H9 (cell line): ENCODE results near the gene DNHD1. TPM values are rescaled to one million over a fixed set of nuclear protein-coding genes. Genes with fewer than 3 reads are reported as not detected.

Source experiments
- DNase-seq: peaks from one replicate; pipeline ENCODE4 v3.0.0-alpha.2; 2017
- H2AFZ ChIP-seq: one replicate; pipeline ENCODE4 v1.6.1; 2013; ENCODE audit warnings: mild to moderate bottlenecking, low read length, control low read depth, moderate library complexity
- H2AK5ac ChIP-seq: 2 replicates; pipeline ENCODE4 v1.6.1; 2013; ENCODE audit warnings: low read length, control low read depth, mixed read lengths; ENCODE audit not compliant: insufficient read length
- H2BK120ac ChIP-seq: one replicate; pipeline ENCODE4 v1.6.1; 2013; ENCODE audit warnings: low read depth, mild to moderate bottlenecking, low read length, control low read depth, inconsistent platforms; ENCODE audit not compliant: poor library complexity, severe bottlenecking
- H2BK12ac ChIP-seq: 2 replicates; pipeline ENCODE4 v1.6.1; 2013; ENCODE audit warnings: low read length, control low read depth, mixed read lengths, low read depth; ENCODE audit not compliant: insufficient read length
- H2BK15ac ChIP-seq: 2 replicates; pipeline ENCODE4 v1.6.1; 2013; ENCODE audit warnings: low read depth, low read length, control low read depth
- H2BK20ac ChIP-seq: one replicate; pipeline ENCODE4 v1.6.1; 2013; ENCODE audit warnings: low read depth, mild to moderate bottlenecking, low read length, control low read depth, inconsistent platforms; ENCODE audit not compliant: poor library complexity, severe bottlenecking
- H2BK5ac ChIP-seq: 2 replicates; pipeline ENCODE4 v1.6.1; 2013; ENCODE audit warnings: low read length, control low read depth, mixed read lengths; ENCODE audit not compliant: insufficient read length
- H3K14ac ChIP-seq: 2 replicates; pipeline ENCODE4 v1.6.1; 2013; ENCODE audit warnings: low read length, control low read depth; ENCODE audit not compliant: insufficient read depth
- H3K18ac ChIP-seq: 2 replicates; pipeline ENCODE4 v1.6.1; 2013; ENCODE audit warnings: low read depth, mild to moderate bottlenecking, mixed read lengths, low read length, control low read depth; ENCODE audit not compliant: insufficient read length
- H3K23ac ChIP-seq: 2 replicates; pipeline ENCODE4 v1.6.1; 2013; ENCODE audit warnings: low read length, control low read depth, mixed read lengths, low read depth; ENCODE audit not compliant: insufficient read length
- H3K23me2 ChIP-seq: 2 replicates; pipeline ENCODE4 v1.6.1; 2013; ENCODE audit warnings: low read depth, mild to moderate bottlenecking, mixed read lengths, low read length, control low read depth; ENCODE audit not compliant: insufficient read length, poor library complexity, severe bottlenecking
- H3K27ac ChIP-seq: 2 replicates; pipeline ENCODE4 v1.5.1; 2013; ENCODE audit warnings: low read length, control low read depth, mixed read lengths, low read depth; ENCODE audit not compliant: insufficient read length
- H3K27me3 ChIP-seq: 2 replicates; pipeline ENCODE4 v1.6.1; 2013; ENCODE audit warnings: low read length, control low read depth, inconsistent platforms; ENCODE audit not compliant: insufficient read depth
- H3K4ac ChIP-seq: 2 replicates; pipeline ENCODE4 v1.6.1; 2013; ENCODE audit warnings: low read depth, mild to moderate bottlenecking, control low read depth, inconsistent platforms, low read length, moderate library complexity
- H3K4me1 ChIP-seq: 2 replicates; pipeline ENCODE4 v1.6.1; 2013; ENCODE audit warnings: low read length, control low read depth, inconsistent platforms; ENCODE audit not compliant: insufficient read depth
- H3K4me2 ChIP-seq: 2 replicates; pipeline ENCODE4 v1.6.1; 2013; ENCODE audit warnings: low read length, control low read depth, mixed read lengths; ENCODE audit not compliant: insufficient read length, insufficient read depth
- H3K56ac ChIP-seq: 2 replicates; pipeline ENCODE4 v1.6.1; 2013; ENCODE audit warnings: low read depth, mild to moderate bottlenecking, mixed read lengths, low read length, control low read depth; ENCODE audit not compliant: insufficient read length
- H3K79me1 ChIP-seq: 2 replicates; pipeline ENCODE4 v1.6.1; 2013; ENCODE audit warnings: low read depth, mild to moderate bottlenecking, moderate library complexity, low read length, control low read depth, inconsistent platforms; ENCODE audit not compliant: insufficient read depth, poor library complexity, severe bottlenecking
- H3K79me2 ChIP-seq: 2 replicates; pipeline ENCODE4 v1.6.1; 2013; ENCODE audit warnings: low read length, control low read depth, inconsistent platforms; ENCODE audit not compliant: insufficient read depth
- H3K9ac ChIP-seq: 2 replicates; pipeline ENCODE4 v1.6.1; 2013; ENCODE audit warnings: low read length, control low read depth, mixed read lengths; ENCODE audit not compliant: insufficient read length; ENCODE audit errors: extremely low read depth
- H3K9me3 ChIP-seq: one replicate; pipeline ENCODE4 v1.6.1; 2013; ENCODE audit warnings: low read depth, low read length, inconsistent platforms; ENCODE audit not compliant: control insufficient read depth
- H3T11ph ChIP-seq: one replicate; pipeline ENCODE4 v1.6.1; 2013; ENCODE audit warnings: mild to moderate bottlenecking, low read length, control low read depth, inconsistent platforms
- H4K20me1 ChIP-seq: one replicate; pipeline ENCODE4 v1.6.1; 2013; ENCODE audit not compliant: control insufficient read depth, insufficient read length, insufficient read depth
- H4K5ac ChIP-seq: 2 replicates; pipeline ENCODE4 v1.6.1; 2013; ENCODE audit warnings: low read depth, mild to moderate bottlenecking, mixed read lengths, low read length, control low read depth; ENCODE audit not compliant: insufficient read length
- H4K8ac ChIP-seq: replicated peaks from 2 replicates; pipeline ENCODE4 v1.6.1; 2013; ENCODE audit warnings: low read length, control low read depth, mixed read lengths, low read depth; ENCODE audit not compliant: insufficient read length
- H4K91ac ChIP-seq: 2 replicates; pipeline ENCODE4 v1.6.1; 2013; ENCODE audit warnings: low read depth, mild to moderate bottlenecking, moderate library complexity, mixed read lengths, low read length, control low read depth; ENCODE audit not compliant: insufficient read length
- H3K27ac Mint-ChIP-seq, 3 experiments: 2 replicates in 2 of 3; 3 replicates in 1 of 3; pipeline ENCODE4 v1.8.0; 2020 to 2021; ENCODE audit warnings: mixed read lengths in 3 of 3, mild to moderate bottlenecking in 1 of 3, moderate library complexity in 1 of 3
- H3K27me3 Mint-ChIP-seq: 2 replicates; pipeline ENCODE4 v1.8.0; 2021; ENCODE audit warnings: low read depth, mild to moderate bottlenecking, moderate library complexity, mixed read lengths
- H3K36me3 Mint-ChIP-seq, 3 experiments: 2 replicates in 2 of 3; 3 replicates in 1 of 3; pipeline ENCODE4 v1.8.0; 2020 to 2021; ENCODE audit warnings: low read depth in 3 of 3, mixed read lengths in 3 of 3; ENCODE audit not compliant: insufficient read depth in 1 of 3
- H3K4me1 Mint-ChIP-seq, 2 experiments: 2 replicates each; pipeline ENCODE4 v1.8.0; 2020; ENCODE audit warnings: mixed read lengths in 2 of 2
- H3K4me3 Mint-ChIP-seq, 2 experiments: 2 replicates in 1 of 2; 3 replicates in 1 of 2; pipeline ENCODE4 v1.8.0; 2020 to 2021; ENCODE audit warnings: mild to moderate bottlenecking in 2 of 2, mixed read lengths in 2 of 2, moderate library complexity in 1 of 2
- H3K9me3 Mint-ChIP-seq, 2 experiments: 2 replicates in 1 of 2; 3 replicates in 1 of 2; pipeline ENCODE4 v1.8.0; 2020; ENCODE audit warnings: mild to moderate bottlenecking in 2 of 2, mixed read lengths in 2 of 2, moderate library complexity in 1 of 2
- CTCF ChIP-seq: fragments of 200-600 bp; sonication (generic); conservative IDR thresholded peaks from 3 replicates; pipeline ENCODE4 v1.8.0; 2021; ENCODE audit warnings: antibody characterized with exemption, mild to moderate bottlenecking
- WGBS: extraction: QIAGEN DNeasy Blood & Tissue Kit; methylation state at CpG from one replicate; pipeline ENCODE4 v1.1.7; 2013; ENCODE audit warnings: missing lambda C conversion rate, low lambda C conversion rate, mixed read lengths; ENCODE audit not compliant: insufficient read length; ENCODE audit errors: extremely low coverage; 5-methylcytosine and 5-hydroxymethylcytosine counted together
- total RNA-seq: library from RNA; stranded (reverse); gene quantifications from 2 replicates; pipeline ENCODE4 v1.2.1, GENCODE V29; 2021

DNHD1 gene
- total RNA-seq, 1 experiment from 2014 or later = 3.5 TPM

GRCh38 chr11:6559369-6559768 lies 62.3 kb downstream of the DNHD1 start:
- Histone ChIP-seq H3K4ac (no peak overlapping the region), H3K27me3 (no peaks in the 10 kb centered on the region), H2BK20ac (no peak overlapping the region), H3K79me1 (no peaks in the 10 kb centered on the region), H3K79me2 (no peaks in the 10 kb centered on the region), H4K20me1 (no peaks in the 10 kb centered on the region), H3T11ph (no peak overlapping the region), H4K8ac (no peak overlapping the region), H3K4me2 (no peak overlapping the region), H3K14ac (no peak overlapping the region), H3K9me3 (no peaks in the 10 kb centered on the region), H3K18ac (no peak overlapping the region), H2BK120ac (no peak overlapping the region), H2BK15ac (no peak overlapping the region), H2BK12ac (no peak overlapping the region), H3K27ac (no peak overlapping the region), H3K56ac (no peak overlapping the region), H3K23ac (no peak overlapping the region), H2BK5ac (no peak overlapping the region), H3K4me1 (no peaks in the 10 kb centered on the region), H4K5ac (no peak overlapping the region), H3K9ac (no peak overlapping the region), H3K23me2 (no peaks in the 10 kb centered on the region), H2AFZ (no peak overlapping the region), H4K91ac (no peak overlapping the region), H2AK5ac (no peak overlapping the region)
- TF ChIP-seq CTCF = no peak
- Mint-ChIP-seq H3K9me3 (no peaks in the 10 kb centered on the region), H3K27ac (no peak overlapping the region), H3K27me3 (no peaks in the 10 kb centered on the region; the same call in 1 of the 2 replicates), H3K4me3 (no peak overlapping the region; a peak in 1 of 5 replicates), H3K4me1 (peaks cover 7 to 18% of the 10 kb centered on the region in 2 experiments), H3K36me3 (no peaks in the 10 kb centered on the region)
- DNase-seq = no peak
- no CpG with 5 or more reads among the region's 1 CpG for WGBS
